ENCODE results near the gene CACNA1C.

CACNA1C gene

DNA sequence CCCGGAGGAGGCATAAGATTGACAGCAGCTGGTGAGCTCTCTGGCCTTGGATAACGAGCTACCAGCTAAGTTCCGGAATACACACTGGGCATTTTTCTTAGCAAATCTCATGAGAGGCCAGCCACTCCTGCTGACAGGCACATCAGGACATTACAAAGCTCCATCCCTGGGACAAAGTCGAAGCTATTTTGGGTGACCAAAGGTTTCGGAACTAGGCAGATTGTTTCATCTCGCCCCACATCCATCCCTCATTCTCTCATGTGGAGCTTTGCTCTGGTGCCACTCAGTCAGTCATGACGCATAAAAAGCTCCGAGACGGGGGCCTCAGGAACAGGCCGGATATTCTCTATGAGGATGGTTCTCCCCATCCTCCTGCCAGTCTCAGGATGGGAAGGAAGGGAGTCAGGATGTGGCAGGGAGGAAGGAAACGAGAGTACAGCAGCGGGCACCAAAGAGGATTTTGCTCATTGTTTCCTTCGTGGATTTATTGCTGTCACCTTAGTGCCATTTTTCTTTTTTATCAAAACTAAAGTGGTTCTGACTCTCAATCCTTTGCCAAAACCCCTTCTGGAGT, 488.9 kb downstream of the CACNA1C start:
- H3K27ac ChIP-seq (ENCODE audit: low read depth, low read length): no peak overlapping the region
- no peaks in the 10 kb centered on the region for H3K36me3 ChIP-seq (ENCODE audit: control insufficient read depth, low read length)
- H3K27me3 ChIP-seq (ENCODE audit: control insufficient read depth, low read length): peaks cover 6% of the 10 kb centered on the region; the same call in 1 of the 2 replicates
- H3K9me3 ChIP-seq (ENCODE audit: control insufficient read depth, insufficient read depth, low read length): no peaks in the 10 kb centered on the region
- H3K9me2 ChIP-seq (replicated peaks; ENCODE audit: control insufficient read depth, low read length): no peaks in the 10 kb centered on the region
- no peaks in the 10 kb centered on the region for H3K4me1 ChIP-seq (ENCODE audit: control insufficient read depth, low read length)
- H3K4me2 ChIP-seq (ENCODE audit: low read length): no peak overlapping the region
- TF ChIP-seq EZH2phosphoT487 (IDR thresholded peaks at IDR 0.05; ENCODE audit: borderline replicate concordance, low read length): no peak
- TF ChIP-seq, protein P1, sequence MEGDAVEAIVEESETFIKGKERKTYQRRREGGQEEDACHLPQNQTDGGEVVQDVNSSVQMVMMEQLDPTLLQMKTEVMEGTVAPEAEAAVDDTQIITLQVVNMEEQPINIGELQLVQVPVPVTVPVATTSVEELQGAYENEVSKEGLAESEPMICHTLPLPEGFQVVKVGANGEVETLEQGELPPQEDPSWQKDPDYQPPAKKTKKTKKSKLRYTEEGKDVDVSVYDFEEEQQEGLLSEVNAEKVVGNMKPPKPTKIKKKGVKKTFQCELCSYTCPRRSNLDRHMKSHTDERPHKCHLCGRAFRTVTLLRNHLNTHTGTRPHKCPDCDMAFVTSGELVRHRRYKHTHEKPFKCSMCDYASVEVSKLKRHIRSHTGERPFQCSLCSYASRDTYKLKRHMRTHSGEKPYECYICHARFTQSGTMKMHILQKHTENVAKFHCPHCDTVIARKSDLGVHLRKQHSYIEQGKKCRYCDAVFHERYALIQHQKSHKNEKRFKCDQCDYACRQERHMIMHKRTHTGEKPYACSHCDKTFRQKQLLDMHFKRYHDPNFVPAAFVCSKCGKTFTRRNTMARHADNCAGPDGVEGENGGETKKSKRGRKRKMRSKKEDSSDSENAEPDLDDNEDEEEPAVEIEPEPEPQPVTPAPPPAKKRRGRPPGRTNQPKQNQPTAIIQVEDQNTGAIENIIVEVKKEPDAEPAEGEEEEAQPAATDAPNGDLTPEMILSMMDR (IDR thresholded peaks at IDR 0.05; ENCODE audit: low read depth, low read length, poor library complexity, severe bottlenecking): no peak
- H3F3A ChIP-seq (ENCODE audit: control insufficient read depth, insufficient read depth): no peaks in the 10 kb centered on the region
- no peak overlapping the region for H3K4me3 ChIP-seq (ENCODE audit: low read length)
- no peaks in the 10 kb centered on the region for H4K20me1 ChIP-seq (ENCODE audit: control insufficient read depth, insufficient read depth, low read depth, low read length)
- no peaks in the 10 kb centered on the region for H3K79me2 ChIP-seq (ENCODE audit: control insufficient read depth, low read length)

DNA sequence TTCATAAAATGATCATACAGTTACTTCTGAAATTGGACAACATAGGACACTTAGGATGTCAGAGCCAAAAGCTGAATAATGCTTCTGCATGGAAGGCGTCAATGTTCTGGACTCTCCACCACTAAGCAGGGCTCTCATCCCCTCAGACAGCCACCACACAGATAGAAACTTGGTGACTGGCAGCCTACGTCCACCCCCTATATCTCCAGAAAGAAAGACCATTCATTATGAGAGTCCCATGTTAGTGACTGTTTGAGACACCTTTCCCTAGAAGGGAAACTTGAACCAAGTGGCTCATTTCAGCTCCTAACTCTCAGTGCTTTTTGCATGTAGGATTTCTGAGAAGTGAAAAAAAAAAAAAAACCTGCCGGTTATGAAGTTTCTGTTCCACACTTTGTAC, 491.0 kb downstream of the CACNA1C start:
- no peaks in the 10 kb centered on the region for H3K9me2 ChIP-seq (replicated peaks; ENCODE audit: control insufficient read depth, low read length)
- no peaks in the 10 kb centered on the region for H3K36me3 ChIP-seq (ENCODE audit: control insufficient read depth, low read length)
- H3K4me3 ChIP-seq (ENCODE audit: low read length): no peak overlapping the region
- no peak for TF ChIP-seq EZH2phosphoT487 (IDR thresholded peaks at IDR 0.05; ENCODE audit: borderline replicate concordance, low read length)
- TF ChIP-seq, protein P1 (IDR thresholded peaks at IDR 0.05; ENCODE audit: low read depth, low read length, poor library complexity, severe bottlenecking): no peak
- peaks cover 6% of the 10 kb centered on the region; the same call in 1 of the 2 replicates for H3K27me3 ChIP-seq (ENCODE audit: control insufficient read depth, low read length)
- no peaks in the 10 kb centered on the region for H4K20me1 ChIP-seq (ENCODE audit: control insufficient read depth, insufficient read depth, low read depth, low read length)
- no peak overlapping the region for H3K4me2 ChIP-seq (ENCODE audit: low read length)
- H3F3A ChIP-seq (ENCODE audit: control insufficient read depth, insufficient read depth): no peaks in the 10 kb centered on the region
- H3K4me1 ChIP-seq (ENCODE audit: control insufficient read depth, low read length): no peaks in the 10 kb centered on the region
- H3K27ac ChIP-seq (ENCODE audit: low read depth, low read length): no peak overlapping the region
- no peaks in the 10 kb centered on the region for H3K9me3 ChIP-seq (ENCODE audit: control insufficient read depth, insufficient read depth, low read length)
- H3K79me2 ChIP-seq (ENCODE audit: control insufficient read depth, low read length): no peaks in the 10 kb centered on the region

DNA sequence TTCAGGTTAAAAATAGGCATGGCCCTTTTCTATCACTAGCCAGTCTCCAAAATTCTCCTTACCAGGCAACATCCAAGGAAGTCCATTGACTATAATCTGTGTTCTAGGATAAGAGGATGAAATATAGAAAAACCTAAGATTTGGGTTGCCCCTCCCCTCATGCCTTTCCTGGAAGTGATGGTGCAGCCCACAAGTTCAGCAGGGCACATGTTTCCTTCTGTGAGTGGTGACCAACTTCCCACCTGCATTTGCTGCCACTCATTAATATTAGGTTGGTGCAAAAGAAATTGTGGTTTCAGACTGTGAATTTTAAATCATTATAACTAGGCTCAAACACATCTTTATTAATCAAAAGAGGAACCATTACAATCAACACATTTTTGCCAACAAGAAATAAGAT, 491.4 kb downstream of the CACNA1C start:
- no peak for TF ChIP-seq EZH2phosphoT487 (IDR thresholded peaks at IDR 0.05; ENCODE audit: borderline replicate concordance, low read length)
- TF ChIP-seq, protein P1 (IDR thresholded peaks at IDR 0.05; ENCODE audit: low read depth, low read length, poor library complexity, severe bottlenecking): no peak
- Histone ChIP-seq H3K4me1 (ENCODE audit: control insufficient read depth, low read length) (no peaks in the 10 kb centered on the region), H3K9me3 (ENCODE audit: control insufficient read depth, insufficient read depth, low read length) (no peaks in the 10 kb centered on the region), H3K79me2 (ENCODE audit: control insufficient read depth, low read length) (no peaks in the 10 kb centered on the region), H3K4me2 (ENCODE audit: low read length) (no peak overlapping the region), H3K9me2 (replicated peaks; ENCODE audit: control insufficient read depth, low read length) (no peaks in the 10 kb centered on the region), H4K20me1 (ENCODE audit: control insufficient read depth, insufficient read depth, low read depth, low read length) (no peaks in the 10 kb centered on the region), H3K36me3 (ENCODE audit: control insufficient read depth, low read length) (no peaks in the 10 kb centered on the region), H3K4me3 (ENCODE audit: low read length) (no peak overlapping the region), H3K27ac (ENCODE audit: low read depth, low read length) (no peak overlapping the region), H3F3A (ENCODE audit: control insufficient read depth, insufficient read depth) (no peaks in the 10 kb centered on the region), H3K27me3 (ENCODE audit: control insufficient read depth, low read length) (peaks cover 6% of the 10 kb centered on the region; the same call in 1 of the 2 replicates)

All from DOHH2 (cell line).